ENCODE data around the gene PLET1. TPM values are rescaled to one million over a fixed set of nuclear protein-coding genes. Genes with fewer than 3 reads are reported as not detected.

The PLET1 gene
- total and polyA plus RNA-seq, 2 donors (not counting 1 experiment from before 2014, with no cell fraction given): not detected

- WGBS (ENCODE audit: insufficient coverage): 92% methylated on average over 1 of the region's 1 CpG
These were observed 43.0 kb upstream of the PLET1 start for GRCh38 chr11:112303616-112304015.

More at GRCh38 chr11:112303616-112304015, 43.0 kb upstream of the PLET1 start:
- Histone ChIP-seq H3K4me2 (replicated peaks; ENCODE audit: low read depth, low read length, poor library complexity, severe bottlenecking) (no peak overlapping the region), H4K20me1 (ENCODE audit: control insufficient read depth, insufficient read depth, low read length, poor library complexity, severe bottlenecking) (no peaks in the 10 kb centered on the region), H3K9ac (ENCODE audit: low read length) (no peak overlapping the region), H3K4me3 (ENCODE audit: control extremely low read depth in 1 of 5, extremely low read depth in 1 of 5, insufficient read depth in 1 of 5, low read depth in 2 of 5, low read length in 4 of 5) (no peak overlapping the region), H2AFZ (ENCODE audit: insufficient read depth, low read depth, low read length, poor library complexity, severe bottlenecking) (no peak overlapping the region), H3K36me3 (replicated peaks in 1 of 2; ENCODE audit: control extremely low read depth in 1 of 2, control insufficient read depth in 1 of 2, extremely low read depth in 1 of 2, insufficient read depth in 2 of 2, low read length in 1 of 2) (no peaks in the 10 kb centered on the region), H3K4me1 (ENCODE audit: control insufficient read depth in 2 of 2, insufficient read depth in 2 of 2, low read length in 2 of 2) (no peaks in the 10 kb centered on the region), H3K27ac (ENCODE audit: low read length in 2 of 2) (no peak overlapping the region), H3K9me3 (ENCODE audit: control extremely low read depth in 1 of 3, control insufficient read depth in 2 of 3, insufficient read depth in 1 of 3, low read length in 2 of 3) (no peaks in the 10 kb centered on the region), H3K27me3 (replicated peaks in 1 of 4; ENCODE audit: control extremely low read depth in 1 of 4, control insufficient read depth in 3 of 4, insufficient read depth in 4 of 4, low read length in 3 of 4) (no peaks in the 10 kb centered on the region), H3K79me2 (ENCODE audit: control insufficient read depth, insufficient read depth, low read length) (no peaks in the 10 kb centered on the region)
- ATAC-seq (ENCODE audit: low read depth): no peak
- ChIA-PET CTCF (interaction anchor here (1.1 kb wide), 1 partner anchor 15 kb away, joined by 3 read pairs; no protein-coding TSS in a partner anchor), POLR2A (no interaction called here)
- Mint-ChIP-seq H3K4me3 (no peak overlapping the region), H3K27me3 (no peaks in the 10 kb centered on the region), H3K4me1 (no peaks in the 10 kb centered on the region), H3K27ac (no peak overlapping the region), H3K9me3 (ENCODE audit: insufficient read depth) (peaks cover 3% of the 10 kb centered on the region)
- no peak for DNase-seq
- intact Hi-C loops (cut with micrococcal nuclease): no loop called here
- TF ChIP-seq CTCF (IDR thresholded peaks at IDR 0.05) (no peak), EZH2 (IDR thresholded peaks at IDR 0.05; ENCODE audit: borderline replicate concordance, insufficient read depth, low read depth, low read length, poor library complexity, severe bottlenecking) (no peak)

Measured in B cell (primary cell).